ENCODE measurements around the gene LIN7C.

- TF ChIP-seq POLR2AphosphoS5 (IDR thresholded peaks at IDR 0.05; ENCODE audit: low read depth, low read length) (no peak), POLR2A (IDR thresholded peaks at IDR 0.05; ENCODE audit: low read depth, low read length) (no peak; the same call in 1 of the 2 replicates), TAF1 (IDR thresholded peaks at IDR 0.05; ENCODE audit: low read depth, low read length) (no peak), PAX5 (IDR thresholded peaks at IDR 0.05; ENCODE audit: insufficient read depth, low read length, severe bottlenecking) (no peak), SPI1 (IDR thresholded peaks at IDR 0.05; ENCODE audit: low read depth, low read length) (no peak)
Measured at GRCh38 chr11:27489092-27489491, 17.5 kb downstream of the LIN7C start.
